Measurements from ENCODE around the gene CARS1.

CARS1 gene

DNA sequence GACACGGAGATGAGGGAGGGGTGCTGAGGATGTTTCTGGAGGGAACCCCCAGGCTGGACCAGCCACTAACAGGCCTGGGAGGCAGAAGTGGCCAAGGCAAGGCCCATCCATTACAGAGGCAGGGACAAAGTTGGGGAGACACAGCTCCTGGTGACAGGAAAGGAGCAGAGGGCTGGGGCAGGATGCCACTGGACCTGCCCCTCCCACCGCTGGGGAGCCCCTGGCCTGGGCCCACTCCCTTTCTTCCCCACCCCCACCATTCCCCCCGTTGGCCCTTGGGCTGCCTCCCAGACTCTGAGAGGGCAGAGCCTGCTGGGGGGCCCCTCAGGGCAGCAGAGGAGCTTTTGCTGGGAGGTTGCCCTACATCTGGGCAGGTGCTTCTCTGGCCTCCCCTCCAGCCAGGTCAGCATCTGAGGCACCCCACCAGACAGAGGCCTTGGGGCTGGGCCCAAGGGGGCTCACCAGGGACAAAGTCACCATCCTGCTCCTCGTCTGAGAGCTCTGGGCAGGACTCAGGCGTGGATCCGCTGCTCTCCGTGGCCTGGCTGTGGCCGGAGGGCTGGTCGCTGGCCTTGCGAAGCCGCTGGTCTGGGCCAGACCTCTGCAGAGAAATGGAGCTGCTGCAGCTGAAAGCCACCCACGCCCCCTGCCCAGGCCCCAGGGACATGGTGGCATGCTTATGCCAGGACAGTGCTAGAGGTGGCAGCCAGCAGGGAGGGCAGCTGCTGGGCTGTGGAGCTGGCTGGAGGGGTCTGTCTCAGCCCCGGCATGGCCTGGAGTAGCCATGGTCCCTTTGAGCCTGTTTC is 33.1 kb upstream of the CARS1 start:
- Histone ChIP-seq H3K4me3 (ENCODE audit: low read depth, low read length) (no peak overlapping the region), H3K9me3 (no peaks in the 10 kb centered on the region), H3K4me1 (no peaks in the 10 kb centered on the region), H3K36me3 (no peaks in the 10 kb centered on the region), H3K27me3 (no peaks in the 10 kb centered on the region)
- TF ChIP-seq, protein P1, sequence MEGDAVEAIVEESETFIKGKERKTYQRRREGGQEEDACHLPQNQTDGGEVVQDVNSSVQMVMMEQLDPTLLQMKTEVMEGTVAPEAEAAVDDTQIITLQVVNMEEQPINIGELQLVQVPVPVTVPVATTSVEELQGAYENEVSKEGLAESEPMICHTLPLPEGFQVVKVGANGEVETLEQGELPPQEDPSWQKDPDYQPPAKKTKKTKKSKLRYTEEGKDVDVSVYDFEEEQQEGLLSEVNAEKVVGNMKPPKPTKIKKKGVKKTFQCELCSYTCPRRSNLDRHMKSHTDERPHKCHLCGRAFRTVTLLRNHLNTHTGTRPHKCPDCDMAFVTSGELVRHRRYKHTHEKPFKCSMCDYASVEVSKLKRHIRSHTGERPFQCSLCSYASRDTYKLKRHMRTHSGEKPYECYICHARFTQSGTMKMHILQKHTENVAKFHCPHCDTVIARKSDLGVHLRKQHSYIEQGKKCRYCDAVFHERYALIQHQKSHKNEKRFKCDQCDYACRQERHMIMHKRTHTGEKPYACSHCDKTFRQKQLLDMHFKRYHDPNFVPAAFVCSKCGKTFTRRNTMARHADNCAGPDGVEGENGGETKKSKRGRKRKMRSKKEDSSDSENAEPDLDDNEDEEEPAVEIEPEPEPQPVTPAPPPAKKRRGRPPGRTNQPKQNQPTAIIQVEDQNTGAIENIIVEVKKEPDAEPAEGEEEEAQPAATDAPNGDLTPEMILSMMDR (IDR thresholded peaks at IDR 0.05; ENCODE audit: low read depth, low read length): no peak
- no peak for DNase-seq

DNA sequence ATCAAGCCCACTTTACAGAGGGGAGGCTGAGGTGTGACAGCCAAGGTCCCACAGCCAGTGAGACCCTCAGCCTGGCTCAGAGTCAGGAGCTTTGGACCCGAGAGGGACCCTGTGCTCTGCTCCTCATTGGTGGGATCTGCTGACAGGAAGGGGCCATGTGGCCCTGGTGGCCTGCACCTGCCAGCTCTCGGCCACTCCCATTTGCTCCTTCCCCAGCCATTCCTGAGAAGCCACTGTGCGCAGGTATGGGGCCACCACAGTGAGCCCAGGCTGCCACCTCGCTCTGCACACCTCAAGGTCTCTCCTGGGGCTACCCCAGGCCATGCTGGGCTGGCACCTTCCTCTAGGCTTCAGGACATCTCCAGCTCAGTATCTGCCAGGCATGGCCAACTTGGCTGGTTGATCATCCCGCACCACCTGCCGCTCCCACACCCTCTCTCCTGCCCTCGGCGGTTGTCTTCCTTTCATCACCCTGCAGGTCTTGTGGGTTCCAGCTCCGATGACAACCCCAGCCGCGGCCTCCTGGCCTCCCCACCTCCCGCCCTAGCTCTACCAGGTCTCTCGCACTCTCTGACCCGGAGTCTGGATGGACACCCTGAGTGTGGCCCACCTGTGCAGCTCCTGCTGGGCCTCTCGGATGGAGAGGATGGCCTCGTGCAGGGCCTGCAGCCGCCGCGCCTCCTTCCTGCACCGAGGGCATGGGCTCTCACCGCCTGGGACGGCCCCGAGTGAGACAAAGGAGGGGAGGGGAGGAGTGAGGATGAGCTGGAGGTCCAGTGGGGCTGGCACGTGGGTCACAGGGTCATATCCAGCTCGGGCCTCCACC is 32.2 kb upstream of the CARS1 start:
- DNase-seq: no peak
- no peaks in the 10 kb centered on the region for H3K27me3 ChIP-seq

DNA sequence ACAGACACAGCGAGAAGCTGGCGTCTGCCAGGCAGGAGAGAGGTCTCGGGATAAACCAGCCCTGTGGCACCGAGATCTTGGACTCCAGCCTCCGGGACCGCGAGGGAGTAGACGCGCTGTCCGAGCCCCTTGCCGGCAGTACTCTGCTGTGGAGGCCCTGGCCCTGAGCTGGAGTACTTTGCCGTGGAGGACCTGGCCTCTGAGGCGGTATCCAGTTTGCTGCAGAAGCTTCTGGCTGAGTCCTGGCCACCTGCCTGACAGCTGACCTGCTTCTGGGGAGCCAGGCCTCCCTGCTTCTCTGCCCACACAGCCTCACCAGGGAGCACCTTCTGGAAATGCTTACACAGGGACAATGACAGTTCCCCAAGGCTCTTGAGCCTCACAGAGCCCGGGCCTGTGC is 31.6 kb upstream of the CARS1 start:
- H3K9me3 ChIP-seq: no peaks in the 10 kb centered on the region
- no peak for DNase-seq
- no peaks in the 10 kb centered on the region for H3K36me3 ChIP-seq
- TF ChIP-seq, protein P1 (IDR thresholded peaks at IDR 0.05; ENCODE audit: low read depth, low read length): no peak
- no peaks in the 10 kb centered on the region for H3K27me3 ChIP-seq
- no peaks in the 10 kb centered on the region for H3K4me1 ChIP-seq
- H3K4me3 ChIP-seq (ENCODE audit: low read depth, low read length): no peak overlapping the region

More for the DNA sequence above, 32.2 kb upstream of the CARS1 start:
- TF ChIP-seq, protein P1 (IDR thresholded peaks at IDR 0.05; ENCODE audit: low read depth, low read length): no peak
- no peaks in the 10 kb centered on the region for H3K36me3 ChIP-seq
- no peaks in the 10 kb centered on the region for H3K4me1 ChIP-seq
- no peak overlapping the region for H3K4me3 ChIP-seq (ENCODE audit: low read depth, low read length)
- H3K9me3 ChIP-seq: no peaks in the 10 kb centered on the region

DNA sequence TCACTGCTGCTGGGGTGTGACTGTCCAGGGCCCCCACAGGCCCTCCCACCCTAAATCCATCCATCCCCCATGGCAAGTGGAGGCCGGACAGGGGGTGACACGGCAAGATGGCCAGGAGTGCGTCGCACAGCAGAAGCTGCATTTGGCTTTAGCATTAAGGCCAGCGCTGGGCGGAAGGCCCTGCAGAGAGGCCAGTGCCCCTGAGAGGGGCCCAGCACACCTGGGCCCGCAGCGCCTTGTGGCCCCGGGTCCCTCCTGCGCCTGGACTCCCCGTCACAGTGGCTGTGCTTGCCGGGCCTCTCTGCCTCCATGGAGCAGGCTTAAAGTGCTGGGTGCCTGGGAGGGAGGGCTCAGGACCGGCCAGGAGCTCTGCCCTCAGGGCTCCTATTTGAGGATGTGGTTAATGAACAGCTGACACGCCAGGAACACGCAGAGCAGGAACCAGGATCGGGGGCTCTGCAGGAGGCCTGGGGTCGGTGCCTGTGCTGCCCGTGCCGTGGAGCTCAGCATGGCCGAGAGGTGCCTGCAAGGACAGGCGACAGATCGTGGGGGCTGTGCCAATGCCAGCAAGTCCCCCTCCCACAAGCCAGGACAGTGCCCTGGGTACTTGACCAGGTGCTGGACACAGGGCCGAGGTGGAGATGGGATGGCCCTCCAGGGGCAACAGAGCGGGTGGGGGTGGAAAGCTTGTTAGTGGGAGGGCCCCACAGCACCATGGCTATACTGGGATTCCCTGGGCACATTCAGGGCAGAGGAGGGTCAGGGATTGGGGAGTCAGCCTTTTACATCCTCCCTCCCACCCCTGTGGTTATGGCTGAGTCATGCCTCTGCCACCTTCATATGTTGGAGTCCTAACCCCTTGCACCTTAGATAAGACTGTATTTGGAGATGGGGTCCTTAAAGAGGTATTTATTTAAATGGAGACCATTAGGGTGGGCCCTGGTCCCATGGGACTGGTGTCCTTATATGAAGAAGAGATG is 30.9 kb upstream of the CARS1 start:
- H3K27me3 ChIP-seq: no peaks in the 10 kb centered on the region
- no peak overlapping the region for H3K4me3 ChIP-seq (ENCODE audit: low read depth, low read length)
- DNase-seq: no peak
- TF ChIP-seq, protein P1 (IDR thresholded peaks at IDR 0.05; ENCODE audit: low read depth, low read length): no peak
- no peaks in the 10 kb centered on the region for H3K36me3 ChIP-seq
- no peaks in the 10 kb centered on the region for H3K9me3 ChIP-seq
- H3K4me1 ChIP-seq: no peaks in the 10 kb centered on the region

DNA sequence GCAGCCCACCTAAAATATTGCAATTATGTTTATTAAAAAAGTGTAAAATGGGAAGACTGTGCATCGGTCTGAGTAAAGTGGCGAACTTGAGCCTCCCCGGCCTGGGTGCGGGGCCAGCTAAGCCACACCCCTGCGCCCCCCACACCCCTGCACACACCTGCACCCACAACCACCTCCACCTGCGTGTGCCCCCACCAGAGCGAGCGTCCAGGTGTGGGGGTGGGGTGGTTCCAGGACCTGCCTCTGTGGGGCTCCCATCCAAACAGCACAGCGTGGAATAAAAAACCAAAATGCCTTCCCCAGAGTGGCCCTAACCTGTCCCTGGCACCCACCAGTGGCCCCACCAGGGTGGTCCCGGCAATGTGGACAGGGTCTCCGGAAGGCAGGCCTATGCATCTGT is 30.1 kb upstream of the CARS1 start:
- Histone ChIP-seq H3K36me3 (no peaks in the 10 kb centered on the region), H3K9me3 (no peaks in the 10 kb centered on the region), H3K4me1 (no peaks in the 10 kb centered on the region), H3K4me3 (ENCODE audit: low read depth, low read length) (no peak overlapping the region), H3K27me3 (no peaks in the 10 kb centered on the region)
- TF ChIP-seq, protein P1 (IDR thresholded peaks at IDR 0.05; ENCODE audit: low read depth, low read length): no peak
- DNase-seq: no peak

All from BE2C (cell line).